Chondrocyte (in vitro differentiated cells): ENCODE measurements around the gene SPHK1. TPM values are rescaled to one million over a fixed set of nuclear protein-coding genes. Genes with fewer than 3 reads are reported as not detected.

Experiments
- DNase-seq: peaks from one replicate; pipeline ENCODE4 v3.0.0; 2021; ENCODE audit warnings: mixed read lengths, low spot score
- H3K27ac Mint-ChIP-seq: one replicate; pipeline ENCODE4 v1.8.0; 2021; ENCODE audit warnings: mild to moderate bottlenecking, moderate library complexity, mixed read lengths; ENCODE audit not compliant: unreplicated experiment
- H3K27me3 Mint-ChIP-seq: 2 replicates; pipeline ENCODE4 v1.8.0; 2021; ENCODE audit warnings: low read depth, mixed read lengths
- H3K36me3 Mint-ChIP-seq: 2 replicates; pipeline ENCODE4 v1.8.0; 2021; ENCODE audit warnings: low read depth, mixed read lengths
- H3K4me1 Mint-ChIP-seq: 2 replicates; pipeline ENCODE4 v1.8.0; 2021; ENCODE audit warnings: low read depth, mild to moderate bottlenecking, mixed read lengths
- H3K4me3 Mint-ChIP-seq: one replicate; pipeline ENCODE4 v1.8.0; 2021; ENCODE audit warnings: mild to moderate bottlenecking, moderate library complexity, mixed read lengths; ENCODE audit not compliant: unreplicated experiment
- H3K9me3 Mint-ChIP-seq: 2 replicates; pipeline ENCODE4 v1.8.0; 2021; ENCODE audit warnings: low read depth, mixed read lengths
- total RNA-seq: library from RNA; stranded (reverse); gene quantifications from 3 replicates; pipeline ENCODE4 v1.2.1, GENCODE V29; 2021
- TF ChIP-seq, protein P1 (sequence below): fragments of 200-600 bp; sonication (generic); IDR thresholded peaks from 2 replicates; pipeline ENCODE4 v1.5.0; 2021; ENCODE audit warnings: antibody characterized with exemption, mild to moderate bottlenecking, moderate library complexity

SPHK1 gene
- total RNA-seq, 1 donor from 2014 or later: 12.8 TPM

DNA sequence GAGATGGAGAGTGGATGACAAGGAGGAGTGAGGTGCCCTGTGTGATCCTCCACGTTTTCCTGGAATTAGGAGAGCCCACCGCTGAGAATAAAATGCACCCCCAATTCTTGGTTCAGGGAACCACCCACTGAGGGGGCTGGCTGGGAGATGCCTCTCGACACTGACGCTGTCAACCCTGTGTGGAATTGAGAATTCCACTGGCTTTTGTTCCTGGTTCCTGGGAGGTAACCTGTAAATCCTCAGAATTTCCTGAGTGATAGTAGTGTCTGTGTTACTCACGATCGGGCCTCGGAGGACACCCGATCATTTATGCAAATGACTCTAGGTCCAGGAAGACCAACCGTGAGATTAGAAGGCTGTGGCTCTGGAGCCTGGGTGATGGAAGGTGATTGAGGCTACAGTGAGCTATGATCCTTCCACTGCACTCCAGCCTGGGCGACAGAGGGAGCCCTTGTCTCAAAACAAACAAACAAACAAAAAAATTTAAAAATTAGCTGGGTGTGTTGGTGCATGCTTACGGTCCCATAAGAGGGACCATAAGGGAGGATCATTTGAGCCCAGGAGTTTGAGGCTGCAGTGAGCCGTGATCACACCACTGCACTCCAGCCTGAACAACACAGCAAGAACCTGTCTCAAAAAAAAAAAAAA is 19.0 kb upstream of the SPHK1 start:
- H3K4me3 Mint-ChIP-seq: no peak overlapping the region
- TF ChIP-seq, protein P1, sequence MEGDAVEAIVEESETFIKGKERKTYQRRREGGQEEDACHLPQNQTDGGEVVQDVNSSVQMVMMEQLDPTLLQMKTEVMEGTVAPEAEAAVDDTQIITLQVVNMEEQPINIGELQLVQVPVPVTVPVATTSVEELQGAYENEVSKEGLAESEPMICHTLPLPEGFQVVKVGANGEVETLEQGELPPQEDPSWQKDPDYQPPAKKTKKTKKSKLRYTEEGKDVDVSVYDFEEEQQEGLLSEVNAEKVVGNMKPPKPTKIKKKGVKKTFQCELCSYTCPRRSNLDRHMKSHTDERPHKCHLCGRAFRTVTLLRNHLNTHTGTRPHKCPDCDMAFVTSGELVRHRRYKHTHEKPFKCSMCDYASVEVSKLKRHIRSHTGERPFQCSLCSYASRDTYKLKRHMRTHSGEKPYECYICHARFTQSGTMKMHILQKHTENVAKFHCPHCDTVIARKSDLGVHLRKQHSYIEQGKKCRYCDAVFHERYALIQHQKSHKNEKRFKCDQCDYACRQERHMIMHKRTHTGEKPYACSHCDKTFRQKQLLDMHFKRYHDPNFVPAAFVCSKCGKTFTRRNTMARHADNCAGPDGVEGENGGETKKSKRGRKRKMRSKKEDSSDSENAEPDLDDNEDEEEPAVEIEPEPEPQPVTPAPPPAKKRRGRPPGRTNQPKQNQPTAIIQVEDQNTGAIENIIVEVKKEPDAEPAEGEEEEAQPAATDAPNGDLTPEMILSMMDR: peak; percentile 47
- H3K27me3 Mint-ChIP-seq: no peaks in the 10 kb centered on the region
- H3K27ac Mint-ChIP-seq: no peak overlapping the region
- no peaks in the 10 kb centered on the region for H3K9me3 Mint-ChIP-seq
- DNase-seq: no peak
- no peaks in the 10 kb centered on the region for H3K36me3 Mint-ChIP-seq
- H3K4me1 Mint-ChIP-seq: peaks cover 31% of the 10 kb centered on the region

DNA sequence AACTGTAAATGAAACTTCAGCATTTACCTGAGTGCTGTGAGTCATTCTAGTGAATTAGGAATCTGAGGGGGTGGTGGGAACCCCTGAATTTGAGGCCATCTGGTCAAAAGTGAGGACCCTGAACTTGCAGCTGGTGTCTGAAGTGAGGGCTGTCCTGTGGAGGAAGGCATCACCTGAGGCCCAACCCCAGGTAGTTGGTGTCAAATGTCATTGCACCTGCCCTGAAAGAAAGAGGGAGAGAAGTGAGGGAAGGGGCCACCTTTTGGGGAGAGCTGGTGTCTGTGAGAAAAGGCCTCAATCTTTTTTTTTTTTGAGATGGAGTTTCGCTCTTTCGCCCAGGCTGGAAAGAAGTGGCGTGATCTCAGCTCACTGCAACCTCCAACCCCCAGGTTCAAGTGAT is 18.2 kb upstream of the SPHK1 start:
- Mint-ChIP-seq H3K27ac (no peak overlapping the region), H3K27me3 (no peaks in the 10 kb centered on the region), H3K4me3 (no peak overlapping the region), H3K36me3 (no peaks in the 10 kb centered on the region), H3K9me3 (no peaks in the 10 kb centered on the region), H3K4me1 (peaks cover 40% of the 10 kb centered on the region)
- no peak for DNase-seq
- TF ChIP-seq, protein P1: no peak

DNA sequence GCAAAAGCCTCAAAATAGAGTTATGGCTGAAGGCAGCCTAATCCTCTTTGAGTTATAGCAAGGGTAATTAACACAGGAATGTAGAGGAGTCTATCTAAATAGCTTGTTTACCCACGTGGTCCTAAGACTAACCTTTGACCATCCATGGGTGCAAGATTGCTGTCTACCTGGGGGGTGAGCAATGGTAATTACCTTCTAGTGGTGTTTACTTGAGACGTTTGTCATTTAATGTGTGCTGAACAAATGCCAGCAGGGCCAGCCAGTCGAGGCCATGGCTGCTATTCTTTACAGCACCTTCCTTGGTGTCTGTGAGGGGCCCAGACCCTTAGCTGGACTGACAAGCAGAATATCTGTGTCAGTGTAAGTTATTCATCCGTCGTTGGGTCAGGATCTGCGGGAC is 16.8 kb upstream of the SPHK1 start:
- Mint-ChIP-seq H3K4me3 (no peak overlapping the region), H3K27ac (no peak overlapping the region), H3K27me3 (no peaks in the 10 kb centered on the region), H3K9me3 (no peaks in the 10 kb centered on the region), H3K4me1 (peaks cover 34% of the 10 kb centered on the region), H3K36me3 (no peaks in the 10 kb centered on the region)
- no peak for DNase-seq
- TF ChIP-seq, protein P1: no peak

DNA sequence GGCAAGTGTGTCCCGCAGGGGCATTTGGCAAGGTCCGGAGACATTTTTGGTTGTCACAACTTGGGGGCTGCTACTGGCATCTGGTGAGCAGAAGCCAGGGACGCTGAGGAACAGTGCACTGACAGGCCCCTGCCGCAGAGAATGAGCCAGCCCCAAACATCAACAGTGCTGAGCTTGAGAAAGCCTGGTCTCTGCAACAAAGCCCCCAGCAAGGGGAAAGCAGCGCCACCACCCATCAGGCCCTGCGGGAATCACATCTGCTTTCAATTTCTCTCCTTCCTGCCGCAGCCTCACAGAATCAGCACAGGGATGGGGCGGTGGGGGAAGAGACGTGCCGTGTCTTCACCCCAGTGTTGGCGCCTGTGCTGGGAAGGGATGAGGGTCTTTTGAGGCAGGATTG is 15.9 kb upstream of the SPHK1 start:
- H3K9me3 Mint-ChIP-seq: no peaks in the 10 kb centered on the region
- H3K27me3 Mint-ChIP-seq: no peaks in the 10 kb centered on the region
- H3K27ac Mint-ChIP-seq: no peak overlapping the region
- H3K4me3 Mint-ChIP-seq: peak overlapping the region; percentile 40
- DNase-seq: no peak
- H3K36me3 Mint-ChIP-seq: no peaks in the 10 kb centered on the region
- TF ChIP-seq, protein P1: peak; percentile 38
- peaks cover 34% of the 10 kb centered on the region for H3K4me1 Mint-ChIP-seq

- no peak overlapping the region for H3K27ac Mint-ChIP-seq
- no peak overlapping the region for H3K4me3 Mint-ChIP-seq
- no peaks in the 10 kb centered on the region for H3K27me3 Mint-ChIP-seq
- H3K4me1 Mint-ChIP-seq: peaks cover 34% of the 10 kb centered on the region
- TF ChIP-seq, protein P1: no peak
- no peaks in the 10 kb centered on the region for H3K9me3 Mint-ChIP-seq
- no peak for DNase-seq
- H3K36me3 Mint-ChIP-seq: no peaks in the 10 kb centered on the region
These were observed 15.0 kb upstream of the SPHK1 start for GRCh38 chr17:76369379-76369778.
